H9 (cell line): ENCODE measurements around the gene OFD1. TPM values are rescaled to one million over a fixed set of nuclear protein-coding genes. Genes with fewer than 3 reads are reported as not detected.

Source experiments
- DNase-seq: peaks from one replicate; pipeline ENCODE4 v3.0.0-alpha.2; 2017
- H2AFZ ChIP-seq: one replicate; pipeline ENCODE4 v1.6.1; 2013; ENCODE audit warnings: mild to moderate bottlenecking, low read length, control low read depth, moderate library complexity
- H2AK5ac ChIP-seq: 2 replicates; pipeline ENCODE4 v1.6.1; 2013; ENCODE audit warnings: low read length, control low read depth, mixed read lengths; ENCODE audit not compliant: insufficient read length
- H2BK120ac ChIP-seq: one replicate; pipeline ENCODE4 v1.6.1; 2013; ENCODE audit warnings: low read depth, mild to moderate bottlenecking, low read length, control low read depth, inconsistent platforms; ENCODE audit not compliant: poor library complexity, severe bottlenecking
- H2BK12ac ChIP-seq: 2 replicates; pipeline ENCODE4 v1.6.1; 2013; ENCODE audit warnings: low read length, control low read depth, mixed read lengths, low read depth; ENCODE audit not compliant: insufficient read length
- H2BK15ac ChIP-seq: 2 replicates; pipeline ENCODE4 v1.6.1; 2013; ENCODE audit warnings: low read depth, low read length, control low read depth
- H2BK20ac ChIP-seq: one replicate; pipeline ENCODE4 v1.6.1; 2013; ENCODE audit warnings: low read depth, mild to moderate bottlenecking, low read length, control low read depth, inconsistent platforms; ENCODE audit not compliant: poor library complexity, severe bottlenecking
- H2BK5ac ChIP-seq: 2 replicates; pipeline ENCODE4 v1.6.1; 2013; ENCODE audit warnings: low read length, control low read depth, mixed read lengths; ENCODE audit not compliant: insufficient read length
- H3K14ac ChIP-seq: 2 replicates; pipeline ENCODE4 v1.6.1; 2013; ENCODE audit warnings: low read length, control low read depth; ENCODE audit not compliant: insufficient read depth
- H3K18ac ChIP-seq: 2 replicates; pipeline ENCODE4 v1.6.1; 2013; ENCODE audit warnings: low read depth, mild to moderate bottlenecking, mixed read lengths, low read length, control low read depth; ENCODE audit not compliant: insufficient read length
- H3K23ac ChIP-seq: 2 replicates; pipeline ENCODE4 v1.6.1; 2013; ENCODE audit warnings: low read length, control low read depth, mixed read lengths, low read depth; ENCODE audit not compliant: insufficient read length
- H3K23me2 ChIP-seq: 2 replicates; pipeline ENCODE4 v1.6.1; 2013; ENCODE audit warnings: low read depth, mild to moderate bottlenecking, mixed read lengths, low read length, control low read depth; ENCODE audit not compliant: insufficient read length, poor library complexity, severe bottlenecking
- H3K27ac ChIP-seq: 2 replicates; pipeline ENCODE4 v1.5.1; 2013; ENCODE audit warnings: low read length, control low read depth, mixed read lengths, low read depth; ENCODE audit not compliant: insufficient read length
- H3K27me3 ChIP-seq: 2 replicates; pipeline ENCODE4 v1.6.1; 2013; ENCODE audit warnings: low read length, control low read depth, inconsistent platforms; ENCODE audit not compliant: insufficient read depth
- H3K4ac ChIP-seq: 2 replicates; pipeline ENCODE4 v1.6.1; 2013; ENCODE audit warnings: low read depth, mild to moderate bottlenecking, control low read depth, inconsistent platforms, low read length, moderate library complexity
- H3K4me1 ChIP-seq: 2 replicates; pipeline ENCODE4 v1.6.1; 2013; ENCODE audit warnings: low read length, control low read depth, inconsistent platforms; ENCODE audit not compliant: insufficient read depth
- H3K4me2 ChIP-seq: 2 replicates; pipeline ENCODE4 v1.6.1; 2013; ENCODE audit warnings: low read length, control low read depth, mixed read lengths; ENCODE audit not compliant: insufficient read length, insufficient read depth
- H3K56ac ChIP-seq: 2 replicates; pipeline ENCODE4 v1.6.1; 2013; ENCODE audit warnings: low read depth, mild to moderate bottlenecking, mixed read lengths, low read length, control low read depth; ENCODE audit not compliant: insufficient read length
- H3K79me1 ChIP-seq: 2 replicates; pipeline ENCODE4 v1.6.1; 2013; ENCODE audit warnings: low read depth, mild to moderate bottlenecking, moderate library complexity, low read length, control low read depth, inconsistent platforms; ENCODE audit not compliant: insufficient read depth, poor library complexity, severe bottlenecking
- H3K79me2 ChIP-seq: 2 replicates; pipeline ENCODE4 v1.6.1; 2013; ENCODE audit warnings: low read length, control low read depth, inconsistent platforms; ENCODE audit not compliant: insufficient read depth
- H3K9ac ChIP-seq: 2 replicates; pipeline ENCODE4 v1.6.1; 2013; ENCODE audit warnings: low read length, control low read depth, mixed read lengths; ENCODE audit not compliant: insufficient read length; ENCODE audit errors: extremely low read depth
- H3K9me3 ChIP-seq: one replicate; pipeline ENCODE4 v1.6.1; 2013; ENCODE audit warnings: low read depth, low read length, inconsistent platforms; ENCODE audit not compliant: control insufficient read depth
- H3T11ph ChIP-seq: one replicate; pipeline ENCODE4 v1.6.1; 2013; ENCODE audit warnings: mild to moderate bottlenecking, low read length, control low read depth, inconsistent platforms
- H4K20me1 ChIP-seq: one replicate; pipeline ENCODE4 v1.6.1; 2013; ENCODE audit not compliant: control insufficient read depth, insufficient read length, insufficient read depth
- H4K5ac ChIP-seq: 2 replicates; pipeline ENCODE4 v1.6.1; 2013; ENCODE audit warnings: low read depth, mild to moderate bottlenecking, mixed read lengths, low read length, control low read depth; ENCODE audit not compliant: insufficient read length
- H4K8ac ChIP-seq: replicated peaks from 2 replicates; pipeline ENCODE4 v1.6.1; 2013; ENCODE audit warnings: low read length, control low read depth, mixed read lengths, low read depth; ENCODE audit not compliant: insufficient read length
- H4K91ac ChIP-seq: 2 replicates; pipeline ENCODE4 v1.6.1; 2013; ENCODE audit warnings: low read depth, mild to moderate bottlenecking, moderate library complexity, mixed read lengths, low read length, control low read depth; ENCODE audit not compliant: insufficient read length
- H3K27ac Mint-ChIP-seq, 3 experiments: 2 replicates in 2 of 3; 3 replicates in 1 of 3; pipeline ENCODE4 v1.8.0; 2020 to 2021; ENCODE audit warnings: mixed read lengths in 3 of 3, mild to moderate bottlenecking in 1 of 3, moderate library complexity in 1 of 3
- H3K27me3 Mint-ChIP-seq: 2 replicates; pipeline ENCODE4 v1.8.0; 2021; ENCODE audit warnings: low read depth, mild to moderate bottlenecking, moderate library complexity, mixed read lengths
- H3K36me3 Mint-ChIP-seq, 3 experiments: 2 replicates in 2 of 3; 3 replicates in 1 of 3; pipeline ENCODE4 v1.8.0; 2020 to 2021; ENCODE audit warnings: low read depth in 3 of 3, mixed read lengths in 3 of 3; ENCODE audit not compliant: insufficient read depth in 1 of 3
- H3K4me1 Mint-ChIP-seq, 2 experiments: 2 replicates each; pipeline ENCODE4 v1.8.0; 2020; ENCODE audit warnings: mixed read lengths in 2 of 2
- H3K4me3 Mint-ChIP-seq, 2 experiments: 2 replicates in 1 of 2; 3 replicates in 1 of 2; pipeline ENCODE4 v1.8.0; 2020 to 2021; ENCODE audit warnings: mild to moderate bottlenecking in 2 of 2, mixed read lengths in 2 of 2, moderate library complexity in 1 of 2
- H3K9me3 Mint-ChIP-seq, 2 experiments: 2 replicates in 1 of 2; 3 replicates in 1 of 2; pipeline ENCODE4 v1.8.0; 2020; ENCODE audit warnings: mild to moderate bottlenecking in 2 of 2, mixed read lengths in 2 of 2, moderate library complexity in 1 of 2
- CTCF ChIP-seq: fragments of 200-600 bp; sonication (generic); conservative IDR thresholded peaks from 3 replicates; pipeline ENCODE4 v1.8.0; 2021; ENCODE audit warnings: antibody characterized with exemption, mild to moderate bottlenecking
- whole genome bisulfite sequencing: extraction: QIAGEN DNeasy Blood & Tissue Kit; methylation state at CpG from one replicate; pipeline ENCODE4 v1.1.7; 2013; ENCODE audit warnings: missing lambda C conversion rate, low lambda C conversion rate, mixed read lengths; ENCODE audit not compliant: insufficient read length; ENCODE audit errors: extremely low coverage; 5-methylcytosine and 5-hydroxymethylcytosine counted together
- total RNA-seq: library from RNA; stranded (reverse); gene quantifications from 2 replicates; pipeline ENCODE4 v1.2.1, GENCODE V29; 2021

OFD1 gene
- total RNA-seq, 1 experiment from 2014 or later = 36.0 TPM

DNA sequence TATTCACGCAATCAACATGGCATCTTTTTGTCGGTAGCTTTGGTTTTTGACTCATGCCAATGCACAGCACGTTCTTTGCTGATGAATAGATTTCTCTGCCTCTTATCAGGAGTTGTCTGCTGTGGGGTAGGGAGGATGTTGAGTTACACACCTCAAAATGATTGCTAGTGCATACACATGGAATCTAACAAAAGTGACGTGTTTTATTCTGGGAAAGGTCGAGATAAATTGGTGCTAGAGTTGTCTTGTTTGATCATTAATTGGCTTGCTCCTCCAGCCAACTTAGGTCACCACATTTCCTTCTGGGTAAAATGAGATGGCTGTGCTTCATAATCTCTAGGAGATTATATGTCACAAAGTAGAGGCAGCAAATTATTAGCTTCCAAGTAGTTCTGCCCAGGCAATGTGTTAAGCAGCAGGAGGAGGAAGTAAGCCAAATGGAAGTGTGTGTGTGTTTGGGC, 41.7 kb upstream of the OFD1 start:
- H3K4me1 ChIP-seq = peaks cover 12% of the 10 kb centered on the region; the same call in 1 of the 2 replicates
- no peaks in the 10 kb centered on the region for H4K20me1 ChIP-seq
- H3K36me3 Mint-ChIP-seq = peaks cover 0 to 4% (median 3%) of the 10 kb centered on the region in 3 experiments; a peak in 3 of 7 replicates
- H3K27me3 Mint-ChIP-seq = peaks cover 5% of the 10 kb centered on the region
- H4K91ac ChIP-seq = no peak overlapping the region
- no peak overlapping the region for H2BK120ac ChIP-seq
- no peak overlapping the region for H3K18ac ChIP-seq
- H3K79me1 ChIP-seq = no peaks in the 10 kb centered on the region
- no peak for DNase-seq
- no peak overlapping the region for H3K27ac ChIP-seq
- H2AFZ ChIP-seq = no peak overlapping the region
- H2AK5ac ChIP-seq = no peak overlapping the region
- H3K4me3 Mint-ChIP-seq = no peak overlapping the region
- H2BK20ac ChIP-seq = no peak overlapping the region
- H3K27me3 ChIP-seq = no peaks in the 10 kb centered on the region; the same call in 1 of the 2 replicates
- H3K14ac ChIP-seq = no peak overlapping the region
- H2BK5ac ChIP-seq = no peak overlapping the region
- H3K9ac ChIP-seq = no peak overlapping the region
- no peak for TF ChIP-seq CTCF
- H3K23ac ChIP-seq = no peak overlapping the region
- no peak overlapping the region for H3K56ac ChIP-seq
- no peak overlapping the region for H3T11ph ChIP-seq
- no peak overlapping the region for H2BK15ac ChIP-seq
- H4K8ac ChIP-seq = no peak overlapping the region
- H3K27ac Mint-ChIP-seq = peak overlapping the region in 1 of 3 experiments; percentile 33; a peak in 2 of 7 replicates
- H3K23me2 ChIP-seq = peaks cover 6% of the 10 kb centered on the region
- peaks cover 20 to 41% of the 10 kb centered on the region in 2 experiments for H3K9me3 Mint-ChIP-seq
- no peaks in the 10 kb centered on the region for H3K9me3 ChIP-seq
- no CpG with 5 or more reads among the region's 5 CpGs for WGBS
- H2BK12ac ChIP-seq = no peak overlapping the region
- H4K5ac ChIP-seq = no peak overlapping the region
- no peak overlapping the region for H3K4me2 ChIP-seq
- H3K4ac ChIP-seq = no peak overlapping the region
- H3K79me2 ChIP-seq = peaks cover 41% of the 10 kb centered on the region; the same call in 1 of the 2 replicates
- peaks cover 26 to 32% of the 10 kb centered on the region in 2 experiments for H3K4me1 Mint-ChIP-seq
